GDM1 (cell line): Measurements from ENCODE around the gene HUWE1.

Source experiments
- DNase-seq: peaks from one replicate; lab custom pipeline; 2025; lab: John Stamatoyannopoulos, UW

HUWE1 gene

DNA sequence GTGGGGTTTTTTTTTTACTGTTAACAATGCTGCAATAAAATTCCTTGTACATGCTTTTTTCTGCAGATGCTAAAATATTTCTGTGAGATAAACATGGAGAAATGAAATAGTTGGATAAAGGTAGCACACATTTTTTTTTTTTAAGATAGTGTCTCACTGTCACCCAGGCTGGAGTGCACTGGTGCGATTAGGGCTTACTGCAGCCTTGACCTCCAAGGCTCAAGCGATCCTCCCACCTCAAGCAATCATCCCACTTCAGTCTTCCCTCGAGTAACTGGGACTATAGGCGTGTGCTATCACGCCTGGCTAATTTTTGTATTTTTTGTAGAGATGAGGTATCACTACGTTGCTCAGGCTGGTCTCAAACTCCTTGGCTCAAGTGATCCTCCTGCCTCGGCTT, 1.8 kb upstream of the HUWE1 start:
- no peak for DNase-seq

DNA sequence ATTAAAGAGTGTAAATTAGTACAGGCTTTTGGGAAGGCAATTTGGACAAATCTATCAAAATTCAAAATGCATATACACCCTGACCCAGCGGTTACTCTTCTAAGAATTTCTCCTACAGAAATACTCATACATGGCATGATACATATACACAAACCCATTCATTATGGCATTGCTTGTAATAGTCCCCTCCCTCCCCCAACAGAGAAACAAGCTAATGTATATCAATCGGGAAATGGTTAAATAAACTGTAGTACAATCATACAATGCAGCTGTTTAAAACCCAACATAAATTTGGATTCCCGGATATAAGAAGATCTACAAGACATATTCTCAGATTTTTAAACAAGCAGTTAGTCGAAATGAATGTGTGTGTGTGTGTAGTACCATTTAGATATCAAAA, 808 bp downstream of the HUWE1 start:
- no peak for DNase-seq

DNA sequence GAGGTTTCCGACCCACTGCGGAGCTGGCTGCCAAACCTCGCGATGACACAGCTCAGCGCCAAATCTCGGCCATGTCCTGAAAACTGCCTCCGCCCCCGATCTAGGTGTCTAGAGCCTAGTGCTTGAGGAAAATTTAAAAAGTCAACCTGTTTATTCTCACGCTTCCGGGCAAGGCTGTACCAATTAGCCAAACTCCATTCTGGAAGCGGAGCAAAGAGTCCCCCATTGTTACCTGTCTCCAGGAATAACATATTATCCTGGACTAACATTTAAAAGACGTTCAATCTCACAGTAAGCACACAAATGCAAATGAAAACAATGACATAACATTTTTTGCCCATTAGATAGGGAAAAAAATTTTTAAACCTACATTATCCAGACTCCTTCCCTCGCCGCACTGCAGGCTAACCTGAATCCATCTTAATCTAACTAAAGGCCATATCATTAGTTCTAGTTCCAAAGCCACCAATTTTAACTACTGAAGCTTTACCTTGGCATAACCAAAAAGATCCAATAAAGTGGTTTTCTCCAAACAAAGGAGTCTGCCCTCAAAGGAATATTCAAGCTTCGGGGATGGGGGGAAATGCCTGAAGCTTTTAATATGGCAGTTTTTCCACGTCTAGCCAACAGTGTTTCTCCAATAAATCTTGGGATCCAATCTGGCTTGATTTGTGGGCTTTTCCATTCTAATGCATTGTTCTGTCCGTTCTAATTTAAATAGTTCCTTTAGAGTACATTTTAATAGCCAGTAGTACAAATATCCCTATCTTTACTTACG, 1.9 kb downstream of the HUWE1 start:
- DNase-seq: no peak

DNA sequence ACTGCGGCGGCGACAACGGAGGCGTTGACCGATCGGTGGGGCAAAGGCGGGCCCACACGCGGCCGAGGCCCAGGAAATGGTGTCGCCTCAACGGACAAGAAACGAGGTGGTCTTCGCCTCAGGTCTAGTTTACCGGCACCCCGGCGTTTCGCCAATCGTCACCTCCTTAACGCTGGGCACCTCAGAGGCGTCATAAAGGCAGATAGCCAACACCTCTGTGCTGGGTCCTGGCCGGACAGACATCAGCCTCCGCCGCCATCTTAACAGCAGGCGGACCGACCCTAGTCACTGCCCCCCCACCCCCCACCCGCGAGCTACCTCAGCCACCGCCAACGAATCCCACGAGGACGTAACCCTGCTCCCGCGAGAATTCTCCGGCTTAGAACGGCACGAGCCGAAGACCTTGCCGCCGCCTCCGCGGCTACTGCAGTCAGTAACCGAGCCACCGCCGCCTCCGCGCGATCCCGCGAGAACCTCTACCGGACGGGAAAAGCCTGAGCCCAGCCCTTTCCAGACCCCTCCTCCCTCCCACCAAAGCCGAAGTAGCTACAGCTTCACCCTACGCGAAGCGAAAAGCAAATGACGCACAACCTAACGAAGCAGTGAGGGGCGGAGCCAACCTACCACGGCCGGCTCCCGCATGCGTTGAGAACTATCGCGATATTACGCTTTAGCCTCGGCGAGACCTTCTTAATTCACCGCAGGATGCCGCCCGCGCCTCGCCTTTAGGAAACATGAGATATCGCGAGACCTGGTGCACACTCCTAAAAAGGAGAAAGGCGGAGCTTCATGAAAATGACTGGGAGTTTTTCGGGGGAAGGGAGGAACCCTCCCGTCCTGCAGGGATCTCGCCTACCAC, 2.7 kb downstream of the HUWE1 start:
- DNase-seq: peak; percentile 94

DNA sequence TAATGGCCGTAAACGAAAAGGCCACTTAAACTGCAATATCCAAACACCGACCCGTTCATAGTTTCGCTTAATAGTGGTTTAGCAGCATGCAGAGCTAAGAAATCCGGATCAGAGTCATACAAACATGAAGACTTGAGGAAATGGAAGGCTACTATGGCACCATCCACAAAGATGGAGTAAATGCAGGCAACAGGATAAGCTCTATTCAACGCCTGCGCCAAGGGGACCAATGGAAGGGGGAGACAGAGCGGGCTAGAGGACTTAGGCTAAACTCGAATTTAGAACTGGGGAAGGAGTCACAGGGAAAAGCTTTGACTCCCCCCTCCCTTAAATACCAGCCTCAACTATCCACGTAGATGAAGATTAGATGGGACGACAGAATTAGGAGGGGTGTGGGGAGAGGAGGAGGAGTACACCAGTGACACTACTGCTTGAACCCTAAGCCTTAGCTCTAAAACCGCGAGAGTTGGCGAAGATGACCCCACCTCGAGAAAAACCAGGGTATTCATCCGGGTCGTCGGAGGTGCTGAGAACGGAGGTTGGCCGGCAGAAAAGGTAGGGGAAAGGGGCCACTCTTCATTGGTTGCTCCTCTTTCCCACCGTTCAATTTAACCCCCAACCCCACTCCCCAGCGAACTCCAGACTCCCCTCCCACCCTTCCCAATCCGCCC, 3.5 kb downstream of the HUWE1 start:
- peak; percentile 3 for DNase-seq

DNA sequence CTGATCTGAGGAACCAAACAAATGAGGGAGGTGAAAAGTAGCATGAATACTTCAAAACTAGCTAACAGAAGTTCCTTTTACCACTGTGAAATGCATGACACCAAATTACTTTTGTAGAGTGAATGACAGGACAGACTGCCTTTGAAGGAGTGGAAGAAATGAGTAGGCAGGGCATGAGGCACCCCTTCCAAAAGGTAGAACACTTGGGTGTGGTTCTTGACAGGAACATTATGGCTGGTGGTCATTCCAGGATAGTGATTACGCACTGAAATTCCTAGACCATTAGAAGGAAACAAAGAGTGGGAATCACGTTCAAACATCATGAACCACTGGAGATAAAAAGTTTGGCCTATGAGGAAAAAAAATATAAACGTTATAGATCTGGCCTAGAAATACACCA, 4.9 kb downstream of the HUWE1 start:
- DNase-seq: no peak

DNA sequence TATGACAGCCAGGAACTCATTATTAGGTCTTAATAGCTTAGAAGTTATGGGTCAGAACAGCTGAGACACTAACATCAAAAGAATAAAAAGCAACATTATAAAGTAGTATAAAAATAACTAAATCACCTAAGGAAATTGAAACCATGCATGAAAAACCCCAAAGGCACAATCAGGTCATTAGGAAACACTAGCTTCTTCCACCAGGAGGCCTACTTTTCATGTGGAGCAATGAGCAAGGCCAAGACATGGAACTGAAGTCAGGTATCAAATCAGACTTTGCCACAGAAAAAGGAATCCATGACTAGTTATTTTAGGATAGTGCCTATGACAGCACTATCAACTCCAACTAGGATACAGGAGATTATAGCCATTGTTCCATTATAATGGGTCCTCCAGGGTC, 7.9 kb downstream of the HUWE1 start:
- no peak for DNase-seq

DNA sequence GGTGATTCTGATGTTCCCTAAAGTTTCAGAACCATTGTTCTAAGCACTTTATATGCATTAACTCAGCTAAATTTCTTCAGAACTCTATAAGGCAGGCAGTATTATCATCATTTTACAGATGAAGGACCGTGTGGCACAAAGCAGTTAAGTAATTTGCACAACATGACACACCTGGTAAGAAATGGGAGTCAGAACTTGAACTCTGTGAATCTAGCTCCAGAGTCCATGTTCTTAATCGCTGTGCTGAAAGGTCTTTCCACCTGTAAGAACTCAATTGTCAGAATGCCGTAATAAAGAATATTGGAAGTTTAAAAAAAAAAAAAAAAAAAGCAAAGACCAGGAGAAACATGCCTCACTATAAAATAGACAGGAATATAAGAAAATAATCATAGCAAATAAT, 9.2 kb downstream of the HUWE1 start:
- no peak for DNase-seq

DNA sequence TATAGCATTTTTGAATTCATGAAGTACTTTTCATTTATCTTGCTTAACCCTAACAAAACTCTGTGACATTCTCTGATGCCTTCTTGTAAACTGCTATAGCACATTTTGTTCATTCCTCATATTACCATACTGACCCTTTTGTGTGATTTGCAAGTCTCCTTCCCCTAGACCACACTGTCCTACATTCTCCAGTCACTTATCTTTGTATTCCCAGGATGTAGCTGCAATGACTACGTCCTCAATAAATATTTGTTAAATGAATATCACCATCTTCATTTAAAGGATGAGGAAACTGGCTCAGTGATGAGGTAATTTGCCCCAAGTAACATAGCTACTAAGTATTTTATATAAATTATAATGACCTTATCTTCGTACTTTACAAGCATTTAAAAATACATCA, 11.9 kb downstream of the HUWE1 start:
- DNase-seq: no peak

DNA sequence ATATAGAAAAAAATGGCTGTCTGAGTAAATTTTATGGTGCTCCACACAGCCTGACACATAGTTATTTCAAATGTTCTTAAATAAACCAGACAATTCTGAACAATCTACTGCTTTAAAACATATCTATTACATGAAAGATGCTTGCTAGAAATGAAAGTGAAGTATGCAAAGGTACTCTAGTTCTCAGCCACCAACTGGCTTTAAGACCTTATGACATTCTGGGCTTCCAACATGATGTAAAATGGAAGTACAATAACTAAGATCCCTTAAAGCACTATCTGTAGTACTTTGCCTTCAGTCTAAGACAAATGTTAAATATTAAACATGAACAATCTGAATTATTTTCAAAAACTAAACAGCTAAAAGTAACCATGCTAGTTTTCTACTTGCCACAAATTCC, 17.3 kb downstream of the HUWE1 start:
- DNase-seq: no peak

DNA sequence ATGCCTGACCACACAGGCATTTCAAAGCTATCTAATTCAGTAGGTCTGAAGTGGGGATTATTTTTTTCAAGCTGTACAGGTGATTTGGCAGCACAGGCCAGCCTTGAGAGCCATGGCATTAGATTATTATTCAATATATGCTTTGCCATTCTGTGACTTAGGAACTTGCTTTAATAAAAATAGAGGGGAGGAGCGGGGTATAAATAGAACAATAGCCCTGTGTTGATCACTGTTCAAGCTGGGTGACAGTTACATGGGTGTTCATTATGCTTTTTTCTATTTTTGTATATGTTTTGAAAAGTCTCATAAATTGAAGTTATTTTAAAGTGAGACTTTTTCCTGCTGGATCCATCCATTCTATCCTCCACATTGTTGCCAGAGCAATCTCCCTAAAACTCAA, 20.3 kb downstream of the HUWE1 start:
- no peak for DNase-seq

DNA sequence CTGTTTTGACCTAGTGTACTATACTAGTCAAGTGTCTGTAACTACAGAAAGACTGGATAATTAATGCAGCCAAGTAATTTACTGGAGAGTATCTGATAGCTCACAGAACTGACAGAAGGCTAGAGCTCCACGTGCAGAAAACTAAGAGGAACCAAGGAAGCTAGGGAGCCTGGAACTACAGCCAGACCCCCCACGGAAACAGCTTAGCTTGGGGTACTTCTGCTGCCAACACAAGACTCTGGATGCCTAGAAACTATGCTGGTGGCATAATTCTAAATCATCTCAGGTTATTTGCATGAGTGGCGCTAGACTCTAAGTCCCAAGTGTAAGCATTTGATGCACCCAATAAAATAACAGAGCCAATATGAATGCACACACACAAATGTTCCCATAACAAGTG, 26.5 kb downstream of the HUWE1 start:
- no peak for DNase-seq

DNA sequence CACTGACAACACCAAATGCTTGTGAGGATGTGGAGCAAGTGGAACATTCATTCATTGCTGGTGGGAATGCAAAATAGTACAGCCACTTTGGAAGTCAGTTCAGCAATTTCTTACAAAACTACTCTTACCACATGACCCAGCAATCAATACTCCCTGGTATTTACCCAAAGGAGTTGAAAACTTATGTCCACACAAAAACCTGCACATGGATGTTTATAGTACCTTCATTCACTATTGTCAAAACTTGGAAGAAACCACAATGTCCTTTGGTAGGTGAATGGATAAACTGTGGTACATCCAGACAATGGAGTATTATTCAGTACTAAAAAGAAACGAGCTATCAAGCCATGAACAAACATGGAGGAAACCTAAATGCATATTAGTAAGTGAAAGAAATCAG, 27.5 kb downstream of the HUWE1 start:
- DNase-seq: no peak

DNA sequence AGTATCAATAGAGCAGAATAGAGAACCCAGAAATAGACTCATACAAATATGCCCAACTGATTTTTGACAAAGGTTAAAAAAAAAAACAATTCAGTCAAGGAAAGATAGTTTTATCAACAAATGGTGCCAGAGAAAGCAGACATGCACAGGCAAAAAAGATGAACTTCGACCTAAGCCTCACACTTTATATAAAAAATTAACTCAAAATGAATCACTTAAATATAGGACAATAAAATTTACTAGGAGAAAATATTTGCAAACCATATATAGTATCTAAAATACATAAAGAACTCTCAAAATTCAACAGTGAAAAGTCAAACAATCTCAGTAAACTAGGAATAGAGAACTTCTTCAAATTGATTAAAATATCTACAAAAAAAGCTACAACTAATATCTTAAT, 29.7 kb downstream of the HUWE1 start:
- no peak for DNase-seq

DNA sequence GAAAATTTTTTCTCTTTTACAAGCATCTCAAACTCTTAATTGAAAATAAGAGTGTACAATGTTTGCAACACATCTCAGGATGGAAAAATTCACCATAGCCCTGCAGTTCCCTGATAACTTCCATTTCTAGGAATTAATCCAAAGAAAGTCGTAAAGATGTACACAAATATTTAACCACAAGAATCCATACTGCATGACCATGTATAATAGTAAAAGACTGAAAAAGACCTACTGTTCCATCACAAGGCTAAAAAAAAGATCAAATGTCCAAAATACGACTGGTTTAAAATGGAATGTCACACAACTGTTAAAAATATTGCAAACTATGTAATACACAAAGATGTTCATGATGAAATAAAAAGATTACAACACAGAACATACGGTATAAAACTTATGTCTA, 32.1 kb downstream of the HUWE1 start:
- no peak for DNase-seq

DNA sequence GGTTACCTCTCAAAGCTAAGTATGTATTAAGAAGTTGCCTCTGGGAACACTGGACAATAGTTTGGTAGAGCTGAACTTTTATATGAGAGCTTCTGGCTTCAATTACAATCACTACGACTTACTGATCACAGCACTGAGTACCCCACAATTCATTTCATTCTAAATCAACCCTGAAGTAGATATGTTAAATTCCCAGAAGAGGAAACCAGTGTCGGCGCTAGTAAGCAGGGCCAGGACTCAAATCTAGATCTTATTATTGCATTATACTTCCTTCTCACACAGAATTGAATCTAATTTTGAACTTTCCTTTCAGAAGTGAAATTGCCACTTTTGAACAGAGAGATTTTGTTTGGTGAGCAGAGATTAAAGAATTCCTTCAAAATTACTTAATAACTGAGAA, 41.8 kb downstream of the HUWE1 start:
- DNase-seq: no peak

DNA sequence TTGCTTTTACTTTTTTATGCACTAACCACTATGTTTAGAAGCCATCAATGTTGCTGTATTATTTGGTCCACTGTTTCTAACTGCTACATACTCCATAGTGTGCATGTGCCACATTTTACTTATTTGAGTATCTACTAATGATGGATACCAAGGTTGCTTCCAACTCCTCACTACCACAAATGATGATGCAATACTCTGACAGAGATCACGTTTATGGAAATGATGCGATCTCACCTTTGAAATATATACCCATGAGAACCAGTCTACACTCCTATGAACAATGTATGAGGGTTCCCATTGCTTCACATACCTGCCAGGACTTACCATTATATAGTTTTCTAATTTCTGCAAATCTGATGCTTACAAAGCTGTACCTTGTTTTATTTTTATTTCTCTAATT, 44.2 kb downstream of the HUWE1 start:
- no peak for DNase-seq

DNA sequence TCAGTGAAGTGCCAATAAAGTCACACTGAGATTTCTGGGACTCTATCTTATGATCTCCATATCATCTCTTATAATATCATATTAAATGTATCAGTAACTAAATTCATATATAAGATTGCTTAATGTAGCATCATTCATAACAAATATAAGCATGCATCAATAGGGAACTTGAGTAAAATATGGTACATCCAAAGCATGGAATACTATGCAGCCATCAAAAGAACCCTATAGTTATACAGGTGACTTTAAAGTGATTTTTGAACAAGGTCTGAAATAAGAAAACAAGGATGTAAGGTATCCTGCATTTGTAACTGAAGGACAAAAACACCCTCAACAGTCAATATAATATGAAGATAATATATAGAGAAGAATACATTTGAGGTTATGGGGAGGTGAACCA, 47.3 kb downstream of the HUWE1 start:
- DNase-seq: no peak

DNA sequence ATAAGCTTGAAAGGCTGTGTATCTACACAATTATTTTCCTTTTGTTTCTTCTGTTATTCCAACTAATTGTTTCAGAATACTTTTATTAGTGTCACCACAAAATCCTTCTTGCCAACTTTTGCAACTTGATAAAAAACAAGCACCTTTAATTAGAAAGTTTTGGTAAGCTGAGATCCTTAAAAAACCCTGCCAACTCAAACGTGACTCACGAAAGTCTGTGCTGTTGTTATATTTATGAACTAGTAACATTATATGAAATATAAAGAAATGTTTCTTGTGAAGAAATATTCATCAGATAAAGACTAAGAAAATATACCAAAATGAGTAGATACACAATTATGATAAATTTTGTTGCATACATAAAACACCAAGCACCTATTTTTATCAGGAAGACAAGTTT, 49.0 kb downstream of the HUWE1 start:
- DNase-seq: no peak

DNA sequence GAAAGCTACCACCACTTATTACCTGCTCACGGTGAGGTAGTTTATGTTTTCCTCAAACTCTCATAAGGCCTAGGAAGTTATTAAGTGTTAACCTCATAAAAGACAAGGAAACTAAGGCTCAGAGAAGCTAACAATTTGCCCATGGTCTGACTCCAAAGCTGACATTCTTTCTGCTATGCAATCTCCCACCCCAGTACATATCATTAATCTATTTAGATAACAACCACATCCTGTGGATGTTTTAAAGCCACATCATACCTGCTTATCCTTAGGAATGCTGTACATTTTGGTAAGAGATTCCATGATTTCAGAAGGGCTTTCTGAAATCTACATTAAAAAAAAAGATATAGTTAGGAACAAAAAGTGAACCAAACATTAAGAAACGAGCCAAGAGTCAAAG, 55.4 kb downstream of the HUWE1 start:
- DNase-seq: no peak

DNA sequence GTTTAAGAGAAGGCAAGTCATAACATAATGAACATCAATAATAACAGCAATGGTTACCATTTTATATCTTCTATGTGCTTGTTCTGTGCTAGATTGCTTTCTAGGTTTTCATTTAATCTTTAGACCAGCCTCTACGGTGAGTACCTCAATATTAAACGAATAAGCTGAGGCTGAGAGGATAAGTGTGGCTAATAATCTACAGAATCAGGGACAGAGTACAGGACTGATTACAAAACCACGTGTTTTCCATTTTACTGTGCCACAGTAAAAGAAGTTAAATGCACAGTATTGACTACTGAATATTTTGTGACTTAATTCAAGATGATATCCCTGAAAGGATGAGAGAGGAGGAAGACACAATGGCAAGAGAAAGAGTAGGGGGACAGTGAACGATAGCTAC, 56.3 kb downstream of the HUWE1 start:
- DNase-seq: no peak

DNA sequence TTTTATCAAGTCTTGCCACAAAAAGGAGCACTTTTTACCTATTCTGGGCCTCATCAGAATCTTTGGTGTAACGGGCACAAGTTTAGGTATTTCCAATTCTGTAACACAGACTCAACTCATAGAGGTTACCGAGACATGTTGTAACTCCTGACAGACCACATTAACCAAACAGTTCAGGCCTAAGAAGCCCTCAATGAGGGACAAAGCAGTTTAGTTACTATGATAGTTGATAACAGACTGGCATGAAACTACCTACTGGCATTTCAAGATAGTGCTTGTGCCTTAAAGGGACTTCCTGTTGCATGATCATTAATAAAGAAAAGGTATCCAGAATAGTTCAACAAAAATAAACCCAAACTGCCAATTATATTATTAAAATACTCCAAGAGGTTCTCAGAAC, 64.1 kb downstream of the HUWE1 start:
- DNase-seq: no peak

DNA sequence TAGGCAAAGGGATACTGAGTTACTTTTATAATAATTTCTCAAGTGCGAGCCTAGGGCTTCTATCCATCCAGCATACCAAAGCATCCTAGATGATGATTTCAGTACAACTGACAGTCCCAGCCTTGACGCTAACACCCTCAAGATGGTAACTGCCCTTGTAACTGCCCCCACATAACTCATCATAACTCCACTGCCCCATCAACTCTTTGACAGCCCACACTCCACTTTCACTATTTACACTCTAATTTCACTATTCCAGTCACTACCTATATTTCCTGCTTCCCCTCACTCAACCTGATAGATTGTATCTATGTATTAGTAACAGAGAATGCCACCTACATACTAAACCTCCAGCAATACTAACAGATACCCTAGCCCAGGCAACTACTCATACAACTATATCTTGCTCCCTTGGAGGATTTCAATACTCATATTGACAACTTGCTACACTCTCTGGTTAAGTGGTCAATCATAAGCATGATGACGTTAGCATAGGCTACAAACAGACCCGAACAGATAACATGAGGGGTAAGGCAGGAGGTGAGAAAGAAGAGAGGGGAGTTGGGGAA, 65.0 kb downstream of the HUWE1 start:
- DNase-seq: no peak
